GM13977 (cell line): ENCODE measurements around the gene SRD5A3.
"Not testable (repeated sequence)": the region's sequence is repeated elsewhere in the genome, so short reads cannot be mapped to it uniquely, and the experiment has no call there.

Experiments
- DNase-seq: peaks from one replicate; pipeline ENCODE4 v3.0.0; 2012; ENCODE audit warnings: low spot score
- in situ Hi-C: fragments of 300-500 bp; cut with MboI; formaldehyde crosslinking; loops from one replicate; pipeline ENCODE4 v1.12.0; 2022; ENCODE audit warnings: low sequenced_read_pairs, low pct_unique_long_range_greater_than_20kb, mixed read lengths, inconsistent platforms; ENCODE audit not compliant: unreplicated experiment
- TF ChIP-seq, protein P1 (sequence below): IDR thresholded peaks from 2 replicates; pipeline ENCODE4 v1.5.1; 2012; ENCODE audit warnings: mild to moderate bottlenecking, control low read depth; ENCODE audit not compliant: insufficient read depth; ENCODE audit errors: extremely low read depth, missing control alignments

Gene SRD5A3

DNA sequence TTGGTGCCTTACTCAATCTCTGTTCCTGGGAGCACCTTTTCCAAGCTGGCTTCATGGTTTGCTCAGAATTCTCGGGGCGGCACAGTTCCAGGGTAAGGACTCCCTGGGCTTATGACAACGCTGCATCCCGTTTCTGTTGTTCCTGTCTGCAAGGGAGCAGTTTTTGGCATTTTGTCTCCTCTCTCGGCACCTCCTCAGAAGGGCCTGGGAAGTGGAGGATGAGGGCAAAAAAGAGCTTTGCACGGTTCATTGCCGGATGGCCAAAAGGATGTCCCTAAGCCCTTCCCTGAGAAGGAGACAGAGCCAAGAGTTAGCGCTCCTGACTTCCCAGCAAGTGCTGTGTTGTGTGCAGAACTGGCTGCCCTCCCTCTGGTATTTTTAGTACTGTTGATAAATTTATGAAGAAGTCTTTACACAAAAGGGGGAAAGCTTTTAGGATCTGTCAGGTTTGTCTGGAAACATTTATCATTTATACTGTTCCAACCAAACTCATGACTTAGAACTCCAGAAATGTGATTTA, 13.4 kb downstream of the SRD5A3 start:
- in situ Hi-C loops = no loop called here
- no peak for DNase-seq
- TF ChIP-seq, protein P1, sequence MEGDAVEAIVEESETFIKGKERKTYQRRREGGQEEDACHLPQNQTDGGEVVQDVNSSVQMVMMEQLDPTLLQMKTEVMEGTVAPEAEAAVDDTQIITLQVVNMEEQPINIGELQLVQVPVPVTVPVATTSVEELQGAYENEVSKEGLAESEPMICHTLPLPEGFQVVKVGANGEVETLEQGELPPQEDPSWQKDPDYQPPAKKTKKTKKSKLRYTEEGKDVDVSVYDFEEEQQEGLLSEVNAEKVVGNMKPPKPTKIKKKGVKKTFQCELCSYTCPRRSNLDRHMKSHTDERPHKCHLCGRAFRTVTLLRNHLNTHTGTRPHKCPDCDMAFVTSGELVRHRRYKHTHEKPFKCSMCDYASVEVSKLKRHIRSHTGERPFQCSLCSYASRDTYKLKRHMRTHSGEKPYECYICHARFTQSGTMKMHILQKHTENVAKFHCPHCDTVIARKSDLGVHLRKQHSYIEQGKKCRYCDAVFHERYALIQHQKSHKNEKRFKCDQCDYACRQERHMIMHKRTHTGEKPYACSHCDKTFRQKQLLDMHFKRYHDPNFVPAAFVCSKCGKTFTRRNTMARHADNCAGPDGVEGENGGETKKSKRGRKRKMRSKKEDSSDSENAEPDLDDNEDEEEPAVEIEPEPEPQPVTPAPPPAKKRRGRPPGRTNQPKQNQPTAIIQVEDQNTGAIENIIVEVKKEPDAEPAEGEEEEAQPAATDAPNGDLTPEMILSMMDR = no peak

DNA sequence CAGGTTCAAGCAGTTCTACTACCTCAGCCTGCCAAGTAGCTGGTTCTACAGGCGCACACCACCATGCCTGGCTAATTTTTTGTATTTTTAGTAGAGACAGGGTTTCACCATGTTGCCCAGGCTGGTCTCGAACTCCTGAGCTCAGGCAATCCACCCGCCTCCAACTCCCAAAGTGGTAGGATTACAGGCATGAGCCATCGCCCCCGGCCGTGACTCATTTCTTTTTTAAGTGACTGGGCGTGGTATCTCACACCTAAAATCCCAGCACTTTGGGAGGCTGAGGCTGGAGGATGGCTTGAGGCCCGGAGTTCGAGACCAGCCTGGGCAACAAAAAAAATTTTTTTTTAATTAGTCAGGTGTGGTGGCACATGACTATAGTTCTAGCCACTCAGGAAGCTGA, 16.9 kb downstream of the SRD5A3 start:
- in situ Hi-C loops = not testable (repeated sequence)

GRCh38 chr4:55363691-55364351, 17.8 kb downstream of the SRD5A3 start:
- TF ChIP-seq, protein P1 = no peak
- no peak for DNase-seq
- in situ Hi-C loops = no loop called here

More for the DNA sequence above, 16.9 kb downstream of the SRD5A3 start:
- DNase-seq = not testable (repeated sequence)

- in situ Hi-C loops = no loop called here
- DNase-seq = no peak
- TF ChIP-seq, protein P1 = no peak
Measured at GRCh38 chr4:55364691-55365344, 18.8 kb downstream of the SRD5A3 start.

DNA sequence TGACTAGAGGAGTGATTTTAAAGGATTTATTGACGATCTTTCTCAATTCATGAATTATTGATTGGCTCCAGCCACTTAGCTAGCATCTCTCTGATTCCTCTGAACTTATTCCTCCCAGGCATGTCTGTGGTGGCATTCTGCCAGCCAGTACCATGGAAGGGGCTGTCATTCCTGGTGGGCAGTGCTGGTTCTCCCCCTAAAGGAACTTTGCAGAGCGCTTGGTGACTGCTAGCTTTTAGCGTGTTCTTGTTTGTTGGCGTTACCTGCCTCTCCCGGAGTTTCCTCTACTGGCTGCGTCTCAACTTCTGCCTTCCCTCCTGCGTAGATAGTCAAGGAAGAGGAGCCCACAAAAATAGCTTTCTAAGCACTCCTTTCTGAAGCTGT, 19.3 kb downstream of the SRD5A3 start:
- in situ Hi-C loops = no loop called here
- no peak for DNase-seq

GRCh38 chr4:55366621-55367020, 20.6 kb downstream of the SRD5A3 start:
- TF ChIP-seq, protein P1 = no peak
- no peak for DNase-seq
- in situ Hi-C loops = no loop called here

More for the DNA sequence above, 19.3 kb downstream of the SRD5A3 start:
- TF ChIP-seq, protein P1 = no peak

- DNase-seq = no peak
- in situ Hi-C loops = no loop called here
Measured at GRCh38 chr4:55367084-55367722, 21.2 kb downstream of the SRD5A3 start.

More at GRCh38 chr4:55367084-55367722, 21.2 kb downstream of the SRD5A3 start:
- TF ChIP-seq, protein P1 = no peak
